GM23338 (cell line): ENCODE data around the gene VSIG8. TPM values are rescaled to one million over a fixed set of nuclear protein-coding genes. Genes with fewer than 3 reads are reported as not detected.

ENCODE experiments used
- ATAC-seq: fragments of 200-7000 bp; cut with Tn5 transposase; 3 replicates; pipeline ENCODE4 v1.9.1; 2020
- DNase-seq: peaks from one replicate; pipeline ENCODE4 v3.0.0-alpha.2; 2015; ENCODE audit warnings: low spot score
- H2AFZ ChIP-seq: fragments of 200-600 bp; sonication (generic); 2 replicates; pipeline ENCODE4 v1.8.0; 2016; ENCODE audit warnings: antibody characterized with exemption, mild to moderate bottlenecking, moderate library complexity
- H3F3A ChIP-seq: fragments of 200-600 bp; sonication (generic); replicated peaks from 2 replicates; pipeline ENCODE4 v1.8.0; 2017; ENCODE audit warnings: antibody characterized with exemption, mixed run types, low read depth
- H3K27ac ChIP-seq: fragments of 200-600 bp; sonication (generic); 2 replicates; pipeline ENCODE4 v1.6.1; 2016; ENCODE audit warnings: low read depth
- H3K27me3 ChIP-seq: fragments of 200-600 bp; sonication (generic); 2 replicates; pipeline ENCODE4 v1.8.0; 2016; ENCODE audit warnings: mild to moderate bottlenecking, mixed run types, moderate library complexity; ENCODE audit not compliant: insufficient read depth
- H3K36me3 ChIP-seq: fragments of 200-600 bp; sonication (generic); 2 replicates; pipeline ENCODE4 v1.8.0; 2016; ENCODE audit warnings: mild to moderate bottlenecking; ENCODE audit not compliant: insufficient read depth
- H3K4me1 ChIP-seq: fragments of 200-600 bp; sonication (generic); 2 replicates; pipeline ENCODE4 v1.8.0; 2016; ENCODE audit warnings: mild to moderate bottlenecking, moderate library complexity; ENCODE audit not compliant: insufficient read depth
- H3K4me2 ChIP-seq: fragments of 200-600 bp; sonication (generic); 2 replicates; pipeline ENCODE4 v1.7.1; 2017; ENCODE audit warnings: mixed run types
- H3K4me3 ChIP-seq: fragments of 200-600 bp; sonication (generic); 2 replicates; pipeline ENCODE4 v1.6.1; 2016; ENCODE audit warnings: mixed run types
- H3K79me2 ChIP-seq: fragments of 200-600 bp; sonication (generic); replicated peaks from 2 replicates; pipeline ENCODE4 v1.8.0; 2017; ENCODE audit warnings: mild to moderate bottlenecking; ENCODE audit not compliant: insufficient read depth
- H3K9me2 ChIP-seq: fragments of 200-600 bp; sonication (generic); 2 replicates; pipeline ENCODE4 v1.8.0; 2017; ENCODE audit not compliant: insufficient read depth
- H4K20me1 ChIP-seq: fragments of 200-600 bp; sonication (generic); replicated peaks from 2 replicates; pipeline ENCODE4 v1.8.0; 2017; ENCODE audit warnings: mild to moderate bottlenecking; ENCODE audit not compliant: insufficient read depth
- H3K27ac Mint-ChIP-seq: 2 replicates; pipeline ENCODE4 v1.8.0; 2020; ENCODE audit warnings: inconsistent platforms, mild to moderate bottlenecking, moderate library complexity, mixed read lengths
- H3K27me3 Mint-ChIP-seq: 3 replicates; pipeline ENCODE4 v1.8.0; 2022; ENCODE audit warnings: low read depth, mild to moderate bottlenecking, moderate library complexity, mixed read lengths, inconsistent platforms; ENCODE audit not compliant: insufficient read depth, poor library complexity
- H3K36me3 Mint-ChIP-seq: 3 replicates; pipeline ENCODE4 v1.8.0; 2021; ENCODE audit warnings: low read depth, mild to moderate bottlenecking, inconsistent platforms, moderate library complexity, mixed read lengths
- H3K4me1 Mint-ChIP-seq: 3 replicates; pipeline ENCODE4 v1.8.0; 2020; ENCODE audit warnings: mild to moderate bottlenecking, inconsistent platforms, mixed read lengths
- H3K4me3 Mint-ChIP-seq: 3 replicates; pipeline ENCODE4 v1.8.0; 2021; ENCODE audit warnings: moderate library complexity, mild to moderate bottlenecking, inconsistent platforms, mixed read lengths
- H3K9me3 Mint-ChIP-seq: 3 replicates; pipeline ENCODE4 v1.8.0; 2020; ENCODE audit warnings: moderate library complexity, mild to moderate bottlenecking, inconsistent platforms, mixed read lengths
- CREB1 ChIP-seq: fragments of 250-450 bp; sonication (Bioruptor Pico); IDR thresholded peaks from 2 replicates; pipeline ENCODE4 v1.5.0; 2020; ENCODE audit warnings: low read depth, mild to moderate bottlenecking, moderate library complexity
- CTCF ChIP-seq, 2 experiments: fragments of 200-600 bp in 1 of 2; sonication (generic) in 1 of 2; conservative IDR thresholded peaks; 2 replicates each; pipeline versions ENCODE4 v1.5.1 to v1.6.1; 2016 to 2017; ENCODE audit warnings: antibody characterized with exemption in 2 of 2, low read depth in 2 of 2, mild to moderate bottlenecking in 2 of 2, moderate library complexity in 1 of 2
- ETS1 ChIP-seq: IDR thresholded peaks from 2 replicates; pipeline ENCODE4 v1.6.1; 2016; ENCODE audit warnings: antibody characterized with exemption
- EZH2 ChIP-seq: fragments of 200-600 bp; sonication (generic); IDR thresholded peaks from one replicate; pipeline ENCODE4 v1.8.0; 2017; ENCODE audit warnings: antibody characterized with exemption, mild to moderate bottlenecking, low read depth; ENCODE audit not compliant: unreplicated experiment
- EZH2phosphoT487 ChIP-seq: fragments of 200-600 bp; sonication (generic); IDR thresholded peaks from one replicate; pipeline ENCODE4 v1.8.1; 2018; ENCODE audit warnings: antibody characterized with exemption; ENCODE audit not compliant: unreplicated experiment
- JUNB ChIP-seq: IDR thresholded peaks from one replicate; pipeline ENCODE4 v1.6.1; 2016; ENCODE audit warnings: antibody characterized with exemption; ENCODE audit not compliant: unreplicated experiment
- NANOG ChIP-seq: IDR thresholded peaks from 2 replicates; pipeline ENCODE4 v1.6.1; 2016; ENCODE audit warnings: antibody characterized with exemption, borderline replicate concordance
- POLR2AphosphoS5 ChIP-seq: IDR thresholded peaks from 2 replicates; pipeline ENCODE4 v1.6.1; 2016; ENCODE audit warnings: antibody characterized with exemption, low read depth
- REST ChIP-seq: IDR thresholded peaks from one replicate; pipeline ENCODE4 v1.6.1; 2018; ENCODE audit warnings: antibody characterized with exemption; ENCODE audit not compliant: unreplicated experiment
- STAT1 ChIP-seq: IDR thresholded peaks from one replicate; pipeline ENCODE4 v1.6.1; 2016; ENCODE audit warnings: antibody characterized with exemption; ENCODE audit not compliant: unreplicated experiment
- ZNF114 ChIP-seq: fragments of 250-450 bp; sonication (Bioruptor Pico); IDR thresholded peaks from 2 replicates; pipeline ENCODE4 v1.5.0; 2020; ENCODE audit warnings: mild to moderate bottlenecking, moderate library complexity
- ZNF331 ChIP-seq: fragments of 250-450 bp; sonication (Bioruptor Pico); IDR thresholded peaks from 2 replicates; pipeline ENCODE4 v1.5.0; 2020; ENCODE audit warnings: low read depth, mild to moderate bottlenecking, moderate library complexity
- ZNF462 ChIP-seq: fragments of 250-450 bp; sonication (Bioruptor Pico); IDR thresholded peaks from 2 replicates; pipeline ENCODE4 v1.5.0; 2020; ENCODE audit warnings: mild to moderate bottlenecking, moderate library complexity
- polyA plus RNA-seq: library from polyadenylated mRNA; unstranded; fragments of >200 nt; fragmentation: Nextera tagmentation; extraction: Ambion mirVana; gene quantifications from 2 replicates; pipeline ENCODE4 v1.2.1, GENCODE V29; 2016
- total RNA-seq: library from RNA; depleted of rRNA; stranded (reverse); fragments of >200 nt; shearing (Covaris generic); gene quantifications from 2 replicates; pipeline ENCODE4 v1.2.3, GENCODE V29; 2014

VSIG8 gene
- total and polyA plus RNA-seq, 2 experiments from 2014 or later = not detected

GRCh38 chr1:159827549-159827948, 34.9 kb downstream of the VSIG8 start:
- Histone ChIP-seq H3K4me2 (no peak overlapping the region), H3K27me3 (no peaks in the 10 kb centered on the region)
- H3K4me1 Mint-ChIP-seq = peaks cover 14% of the 10 kb centered on the region

More at GRCh38 chr1:159827549-159827948, 34.9 kb downstream of the VSIG8 start:
- no peak overlapping the region for H3K27ac ChIP-seq
- no peak for TF ChIP-seq JUNB
- TF ChIP-seq EZH2phosphoT487 = no peak
- TF ChIP-seq EZH2 = no peak
- TF ChIP-seq STAT1 = no peak
- TF ChIP-seq NANOG = no peak
- TF ChIP-seq REST = no peak
- no peak for TF ChIP-seq CREB1 (CRISPR knock-in tag)
- TF ChIP-seq ZNF462 (CRISPR knock-in tag) = no peak
- TF ChIP-seq CTCF (conservative IDR thresholded peaks at IDR 0.05; ENCODE audit: low read depth in 2 of 2) = no peak
- TF ChIP-seq ZNF331 (CRISPR knock-in tag) = no peak
- no peak for TF ChIP-seq ETS1
- TF ChIP-seq ZNF114 (CRISPR knock-in tag) = no peak
- TF ChIP-seq POLR2AphosphoS5 = no peak
- Mint-ChIP-seq H3K27ac (no peak overlapping the region), H3K9me3 (no peaks in the 10 kb centered on the region; the same call in 1 of the 3 replicates), H3K36me3 (no peaks in the 10 kb centered on the region), H3K4me3 (no peak overlapping the region), H3K27me3 (peaks cover 6% of the 10 kb centered on the region)
- DNase-seq (no peak), ATAC-seq (no peak)
- no peaks in the 10 kb centered on the region for H3K36me3 ChIP-seq
- no peaks in the 10 kb centered on the region for H3K79me2 ChIP-seq
- H3K4me1 ChIP-seq = no peaks in the 10 kb centered on the region; the same call in 1 of the 2 replicates
- no peak overlapping the region for H2AFZ ChIP-seq
- no peaks in the 10 kb centered on the region for H3F3A ChIP-seq
- H4K20me1 ChIP-seq = no peaks in the 10 kb centered on the region
- no peaks in the 10 kb centered on the region for H3K9me2 ChIP-seq
- H3K4me3 ChIP-seq = no peak overlapping the region
